SKM-1 (cell line): ENCODE data around the gene NRM.
"Not testable (repeated sequence)": the region's sequence is repeated elsewhere in the genome, so short reads cannot be mapped to it uniquely, and the experiment has no call there.

Source experiments
- DNase-seq: peaks from one replicate; lab custom pipeline; 2025; ENCODE audit not compliant: unreplicated experiment; lab: John Stamatoyannopoulos, UW

The NRM gene

DNA sequence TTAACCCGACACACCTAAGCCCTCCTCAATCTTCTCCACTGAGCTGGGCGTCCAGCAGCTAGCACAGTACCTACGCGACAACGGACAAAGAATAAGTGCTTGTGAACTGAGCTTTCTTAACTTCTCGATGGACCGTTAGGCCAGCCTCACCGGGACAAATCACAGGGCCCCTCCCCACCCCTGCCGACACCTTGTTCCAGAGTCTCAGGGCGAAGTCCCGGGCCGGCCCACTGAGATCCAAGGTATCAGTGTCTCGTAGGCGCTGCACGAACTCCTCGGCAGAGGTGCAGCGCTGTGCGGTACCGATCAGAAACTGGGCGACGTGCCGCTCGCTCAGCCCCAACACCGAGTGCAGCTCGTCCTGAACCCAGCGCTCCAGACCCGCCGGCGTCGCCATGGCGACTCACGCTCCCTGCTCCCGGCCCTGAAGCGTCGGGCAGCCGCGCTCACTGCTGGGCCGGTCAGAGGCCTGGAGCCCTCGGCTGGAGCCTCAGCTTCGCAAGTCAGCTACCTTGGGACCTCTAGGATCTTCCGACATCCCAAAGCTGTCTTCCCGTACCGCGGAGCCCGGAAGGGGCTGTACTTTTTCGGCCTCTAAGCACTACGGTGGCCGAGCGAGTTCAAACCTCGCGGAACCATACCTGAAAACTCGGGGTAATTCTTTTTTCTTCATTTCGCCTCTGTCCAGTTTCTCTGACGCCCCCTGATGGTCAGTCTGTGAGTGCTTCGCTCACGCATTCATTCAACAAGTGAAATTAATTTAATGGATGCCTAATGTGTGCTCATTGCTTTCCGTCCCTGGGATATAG is 18.1 kb downstream of the NRM start, which contains the start of gene DHX16:
Gene DHX16, minus strand, starts transcription at position 562 of the 809 bp plus-strand sequence. Its CDS starts 165 bp downstream, at position 397.
- DNase-seq = peak; percentile 92

DNA sequence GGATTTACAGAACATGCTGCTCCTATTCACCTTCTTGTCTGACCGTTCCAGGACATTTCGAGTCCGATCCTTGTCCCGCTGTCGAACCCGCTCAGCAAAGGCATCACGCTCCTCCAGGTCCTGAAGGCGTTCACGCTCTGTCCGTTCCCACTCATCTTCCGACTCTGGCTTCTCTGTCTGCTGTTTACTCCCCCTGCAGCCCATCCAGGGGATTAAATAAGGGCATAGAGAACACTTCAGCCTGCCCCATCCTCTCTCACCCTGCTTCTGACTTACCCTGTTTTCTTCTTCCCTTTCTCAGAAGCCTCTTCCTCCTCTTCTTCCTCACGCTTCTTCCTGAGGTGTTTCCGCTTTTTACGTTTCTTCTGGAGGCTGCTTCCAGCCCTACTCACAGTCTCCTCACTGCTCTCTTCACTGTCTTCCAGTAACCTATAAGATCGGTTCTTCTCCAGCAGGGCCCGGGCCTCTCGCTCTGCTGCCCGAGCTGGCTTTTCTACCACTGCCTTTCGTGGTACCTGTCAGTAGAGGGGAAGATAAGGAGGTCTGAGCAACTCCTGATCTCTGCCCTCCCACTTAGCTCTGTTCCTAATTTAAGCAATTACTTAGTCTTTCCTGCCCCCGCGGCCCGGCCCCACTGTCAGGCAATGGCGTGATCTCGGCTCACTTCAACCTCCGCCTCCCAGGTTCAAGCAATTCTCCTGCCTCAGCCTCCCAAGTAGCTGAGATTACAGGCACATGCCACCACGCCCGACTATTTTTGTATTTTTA is 19.8 kb downstream of the NRM start:
- no peak for DNase-seq

DNA sequence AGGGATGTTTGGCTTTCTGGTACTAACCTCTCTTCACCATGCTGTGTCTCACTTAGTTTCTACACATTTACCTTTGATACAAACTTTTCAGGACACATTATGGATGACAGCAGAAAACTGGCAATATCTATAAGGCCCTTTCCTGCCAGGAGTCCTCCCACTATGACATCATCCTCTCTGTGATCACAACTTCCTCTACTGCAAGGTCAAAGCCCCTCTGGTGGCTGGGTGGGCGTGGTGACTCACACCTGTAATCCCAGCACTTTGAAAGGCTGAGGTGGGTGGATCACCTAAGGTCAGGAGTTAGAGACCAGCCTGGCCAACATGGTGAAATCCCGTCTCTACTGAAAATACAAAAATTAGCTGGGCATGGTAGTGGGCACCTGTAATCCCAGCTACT is 24.5 kb downstream of the NRM start:
- not testable (repeated sequence) for DNase-seq

DNA sequence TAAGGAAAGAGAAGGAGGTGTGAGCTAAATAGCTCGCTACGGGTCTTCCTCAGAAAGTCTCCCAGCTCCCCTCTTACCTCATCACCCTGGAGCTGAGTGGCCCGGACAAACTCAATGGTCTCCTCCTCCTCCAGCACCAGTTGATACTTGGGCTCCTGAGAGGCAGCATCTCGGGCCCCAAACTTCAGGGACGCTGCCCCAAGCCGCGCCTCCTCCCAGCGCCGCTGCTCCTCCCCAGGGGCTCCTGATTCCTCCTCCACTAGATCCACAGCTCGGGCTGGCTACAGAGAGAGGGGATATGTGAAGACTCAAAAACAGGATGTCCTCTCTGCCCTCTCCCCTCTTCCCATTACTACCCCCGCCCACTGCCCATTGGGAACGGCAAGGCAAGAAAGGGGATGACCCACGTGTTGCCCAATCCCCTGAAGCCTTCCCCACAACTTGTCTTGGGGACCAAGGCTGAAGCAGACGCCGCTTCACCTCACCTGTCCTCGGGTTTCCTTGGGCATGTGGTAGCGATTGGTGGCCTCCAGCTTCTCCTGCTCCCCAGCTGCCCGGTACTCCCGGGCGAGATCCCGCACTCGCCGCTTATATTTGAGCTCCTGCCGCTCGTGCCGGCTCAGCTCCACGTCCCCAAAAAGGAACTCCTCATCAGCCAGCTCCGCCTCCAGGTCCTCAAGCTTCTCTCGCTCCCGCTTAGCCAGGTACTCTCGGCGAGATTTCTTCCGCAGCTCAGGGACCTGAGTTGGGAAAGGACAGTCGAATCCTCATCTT is 25.6 kb downstream of the NRM start:
- no peak for DNase-seq

DNA sequence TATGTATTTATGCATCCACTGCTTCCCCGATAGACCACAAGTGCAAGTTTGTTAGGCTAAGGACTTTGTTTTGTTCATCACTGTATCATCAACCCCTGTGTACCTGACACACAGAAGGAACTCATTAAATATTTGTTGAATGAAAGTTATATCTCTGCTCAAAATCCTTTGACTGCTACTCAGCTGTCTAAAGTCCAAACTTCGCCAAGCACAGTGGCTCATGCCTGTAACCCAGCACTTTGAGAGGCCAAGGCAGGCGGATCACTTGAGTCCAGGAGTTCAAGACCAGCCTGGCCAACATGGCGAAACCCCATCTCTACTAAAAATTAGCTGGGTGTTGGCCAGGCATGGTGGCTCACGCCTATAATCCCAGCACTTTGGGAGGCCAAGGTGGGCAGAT is 32.9 kb downstream of the NRM start:
- not testable (repeated sequence) for DNase-seq

DNA sequence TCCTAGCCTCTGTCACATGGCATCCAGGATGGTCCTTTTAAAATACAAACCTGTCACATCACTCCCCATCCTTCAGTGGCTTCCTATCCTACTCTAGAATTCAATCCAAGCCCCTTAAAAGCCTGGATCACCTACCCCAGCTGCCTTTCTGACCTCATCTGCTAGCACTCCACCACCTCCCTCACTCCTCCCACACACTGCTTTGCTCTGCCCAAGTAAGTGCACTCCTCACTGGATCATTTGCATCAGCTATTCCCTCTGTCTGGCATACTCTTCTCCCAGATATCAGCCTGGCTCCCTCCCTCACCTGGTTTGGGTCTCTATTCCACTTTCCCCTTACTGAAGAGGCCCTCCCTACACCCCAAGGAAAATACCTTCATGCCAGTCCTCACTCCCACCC is 33.3 kb downstream of the NRM start:
- DNase-seq = no peak

DNA sequence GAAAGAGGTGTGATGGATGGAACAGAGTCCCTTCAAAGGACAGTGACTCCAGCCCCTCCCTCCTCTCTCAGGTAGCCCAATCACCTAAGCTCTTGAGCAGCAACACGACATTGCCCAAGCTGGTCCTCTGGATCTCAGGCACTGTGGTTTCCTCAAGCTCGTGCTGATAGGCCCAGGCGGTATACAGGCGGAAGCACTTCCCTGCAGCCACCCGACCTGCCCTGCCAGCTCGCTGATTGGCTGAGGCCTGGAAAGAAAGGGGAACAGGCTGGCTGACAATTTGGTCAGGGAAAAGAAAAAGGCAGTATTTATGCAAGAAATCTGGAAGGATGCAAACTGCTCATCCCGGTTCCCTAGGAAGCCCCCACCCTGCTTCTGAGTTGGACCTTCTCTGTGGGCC is 34.3 kb downstream of the NRM start:
- no peak for DNase-seq

DNA sequence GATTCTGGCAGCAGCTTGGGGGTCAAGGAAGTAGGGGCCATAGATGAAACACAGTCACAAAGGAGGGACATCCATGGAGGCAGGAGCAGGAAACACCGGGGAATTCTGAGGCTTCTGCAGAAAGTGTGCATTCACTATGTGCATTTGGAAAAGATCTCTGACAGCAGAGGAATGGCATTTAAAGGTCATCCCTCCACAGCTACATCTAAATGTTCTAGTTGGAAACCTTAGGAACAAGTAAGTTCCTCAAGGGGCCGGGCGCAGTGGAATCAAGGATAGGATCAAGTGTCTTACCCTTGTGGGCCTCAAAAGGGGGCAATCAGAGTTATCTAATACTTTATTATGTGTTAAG is 35.1 kb downstream of the NRM start:
- DNase-seq = no peak

DNA sequence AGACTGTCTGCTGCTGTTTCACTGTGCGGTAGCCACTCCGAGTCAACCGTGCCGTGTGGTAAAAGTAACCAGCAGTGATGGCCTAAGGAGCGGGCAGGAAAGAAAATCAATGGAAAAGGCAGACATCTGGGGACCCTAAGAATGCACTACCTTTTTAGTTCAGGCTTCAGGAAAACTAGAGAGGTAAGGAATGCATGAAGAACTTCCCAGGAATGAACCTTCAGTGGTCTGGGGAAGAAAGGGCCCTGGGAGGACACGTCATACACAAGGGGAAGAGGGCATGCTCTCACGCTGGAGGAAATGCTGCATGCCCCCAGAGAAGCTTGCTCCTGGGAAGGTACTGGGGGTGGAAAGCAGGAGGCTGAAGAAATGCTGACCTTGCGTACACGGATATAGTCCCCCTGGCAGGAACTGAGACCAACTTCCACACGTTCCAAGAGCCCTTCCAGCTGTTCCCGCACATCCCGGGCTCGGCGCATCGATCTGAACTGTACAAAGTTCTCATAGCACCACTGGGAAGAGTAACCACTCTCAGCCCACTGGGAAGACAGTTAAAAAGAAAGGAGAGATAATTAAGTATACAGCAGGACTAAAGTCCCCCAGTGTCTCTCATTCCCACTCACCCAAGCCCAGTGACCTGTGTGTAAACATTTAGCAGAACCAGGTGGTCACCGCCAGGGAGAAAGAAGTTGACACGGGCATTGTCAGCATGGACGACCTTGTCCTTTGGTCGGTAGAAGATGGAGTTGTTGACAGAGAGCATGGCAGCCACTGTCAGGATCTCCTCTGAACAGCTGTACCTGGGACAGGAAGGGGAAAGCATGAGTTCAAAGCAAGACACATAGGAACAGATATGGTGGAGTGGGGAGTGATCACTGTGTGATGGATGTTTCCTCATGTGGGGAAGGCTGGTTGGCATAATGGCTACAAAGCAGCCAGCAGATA is 35.7 kb downstream of the NRM start:
- no peak for DNase-seq

DNA sequence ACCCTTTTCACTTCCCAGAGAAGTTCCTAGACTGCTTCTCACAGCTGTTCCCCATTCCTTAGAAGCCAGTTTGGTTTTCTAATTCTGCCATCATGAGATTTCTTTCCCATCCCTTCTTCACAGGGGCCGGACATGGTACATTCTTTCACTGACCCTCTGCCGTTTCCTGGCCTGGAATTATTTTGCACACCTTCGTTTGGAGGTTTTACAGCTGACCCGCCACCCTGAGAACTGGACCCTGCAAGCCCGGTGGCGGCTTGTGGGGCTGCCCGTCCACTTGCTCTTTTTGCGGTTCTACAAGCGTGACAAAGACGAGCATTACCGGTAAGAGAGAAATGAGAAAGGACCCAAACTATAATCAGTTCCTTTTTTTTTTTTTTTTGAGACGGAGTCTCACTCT is 39.6 kb downstream of the NRM start:
- no peak for DNase-seq

DNA sequence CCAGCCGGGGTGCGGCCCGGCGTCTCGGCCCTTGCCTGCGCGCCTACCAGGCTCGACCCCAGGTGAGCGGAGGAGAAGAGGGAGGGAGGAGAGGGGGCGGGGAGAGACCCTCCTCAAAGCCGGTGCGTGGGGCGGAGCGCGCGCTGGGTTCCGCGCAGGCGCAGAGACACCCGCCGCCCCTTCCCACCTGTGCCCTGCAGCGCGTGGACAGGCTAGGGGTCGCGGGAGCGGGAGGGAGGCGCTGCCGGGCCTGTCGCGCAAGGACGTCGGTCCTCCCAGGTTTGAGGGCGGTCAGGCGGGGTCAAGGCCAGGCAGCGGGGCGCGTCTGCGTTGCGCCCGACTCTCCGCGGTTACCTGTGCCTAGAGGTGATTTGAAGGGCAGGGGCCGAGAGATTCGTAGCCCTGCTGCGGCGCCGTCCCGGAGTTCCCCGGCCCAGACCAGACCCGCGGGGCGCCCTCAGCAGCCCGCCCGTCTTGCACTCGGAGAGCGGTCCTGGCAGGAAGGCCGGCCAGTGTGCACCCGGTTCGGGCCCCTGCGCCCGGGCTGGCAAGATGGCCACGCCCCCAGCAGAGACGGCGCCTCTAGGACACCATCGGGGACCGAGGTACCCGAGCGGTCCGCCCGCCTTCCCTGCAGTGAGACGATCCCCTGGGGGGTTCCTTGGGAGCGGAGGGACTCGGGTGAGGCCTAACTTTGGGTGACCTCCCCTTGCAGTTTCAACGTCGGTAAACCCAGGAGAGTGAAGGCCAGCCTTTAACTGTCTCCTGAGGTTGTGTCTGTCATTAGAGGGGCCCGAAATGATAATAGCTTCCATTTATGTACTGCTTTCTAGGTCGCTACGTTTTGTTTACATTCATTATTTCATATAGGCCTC is 43.3 kb downstream of the NRM start:
- no peak for DNase-seq

DNA sequence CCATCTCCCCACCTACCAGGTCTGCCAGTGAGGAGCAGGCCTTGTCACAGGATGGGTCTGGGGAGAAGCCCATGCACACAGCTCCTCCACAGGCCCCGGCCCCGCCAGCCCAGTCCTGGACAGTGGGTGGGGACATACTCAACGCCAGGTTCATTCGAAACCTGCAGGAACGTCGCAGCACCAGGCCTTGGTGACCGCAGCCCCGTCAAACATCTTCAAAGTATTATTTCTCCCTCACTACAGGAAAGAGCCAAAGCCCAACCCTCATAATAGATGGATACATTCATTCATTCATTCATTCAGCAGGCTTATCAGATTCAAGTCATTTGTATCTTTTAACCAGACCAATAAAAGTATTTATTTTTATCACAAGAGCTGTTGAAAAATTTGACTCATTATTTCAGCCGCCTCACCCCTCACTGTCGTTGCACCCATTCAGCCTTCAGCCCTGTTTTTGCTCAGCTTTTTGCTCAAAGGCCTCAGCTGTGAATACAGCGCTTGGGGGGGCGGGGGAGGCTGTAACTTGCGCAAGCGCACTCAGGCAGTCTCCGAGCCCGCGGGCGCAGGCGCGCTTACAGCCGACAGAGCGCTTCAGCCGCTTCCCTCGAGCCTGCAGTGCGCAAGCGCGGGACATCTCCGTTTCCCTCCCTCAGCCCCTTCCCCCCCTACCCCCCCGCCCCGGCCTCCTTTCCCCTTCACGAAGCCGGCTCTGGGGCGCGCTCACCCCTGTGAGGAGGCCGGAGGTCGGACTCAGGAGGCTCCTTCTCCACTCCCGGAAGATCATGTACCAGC is 44.1 kb downstream of the NRM start, which contains the start of gene C6orf136:
Gene C6orf136, plus strand, starts transcription at position 684 of the 792 bp plus-strand sequence. Its CDS starts 99 bp downstream, at position 783.
- peak; percentile 92 for DNase-seq

DNA sequence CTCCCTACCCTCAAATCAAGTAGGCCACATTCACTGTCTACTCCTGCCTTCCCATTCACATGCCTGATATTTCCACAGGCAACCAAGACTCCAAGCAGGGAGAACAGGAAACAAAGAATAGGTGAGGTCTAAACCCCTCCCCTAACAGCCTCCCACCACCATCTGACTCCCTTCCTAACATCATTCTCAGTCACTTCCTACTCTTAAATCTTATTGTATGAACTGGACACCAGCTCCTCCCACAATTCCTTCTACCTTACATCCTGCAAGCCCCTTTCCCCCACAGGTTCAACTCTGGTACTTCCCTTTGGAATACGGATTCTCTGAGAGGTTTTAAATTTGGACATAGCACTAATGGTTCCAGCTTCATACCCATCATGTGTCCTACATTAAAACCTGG is 44.8 kb downstream of the NRM start:
- DNase-seq = no peak

DNA sequence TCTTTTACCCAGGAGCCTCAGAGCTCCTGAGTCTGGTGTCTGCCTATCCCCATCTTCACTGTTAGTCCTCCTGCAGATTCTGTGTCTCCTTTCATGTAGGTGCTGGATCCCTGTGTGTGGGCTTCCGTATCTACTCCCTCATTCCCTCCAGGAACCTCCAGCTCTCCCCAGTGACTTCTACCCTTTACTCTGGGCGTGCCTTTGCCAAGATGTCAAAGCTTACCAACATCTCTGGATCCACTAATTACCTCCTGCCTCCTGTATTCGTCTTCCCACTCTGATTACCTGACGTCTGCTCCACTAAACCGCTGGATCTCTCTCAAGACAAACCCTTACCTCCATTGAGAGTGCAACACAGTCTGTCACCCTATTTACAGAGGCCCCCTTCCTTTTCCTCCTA is 46.0 kb downstream of the NRM start:
- no peak for DNase-seq

DNA sequence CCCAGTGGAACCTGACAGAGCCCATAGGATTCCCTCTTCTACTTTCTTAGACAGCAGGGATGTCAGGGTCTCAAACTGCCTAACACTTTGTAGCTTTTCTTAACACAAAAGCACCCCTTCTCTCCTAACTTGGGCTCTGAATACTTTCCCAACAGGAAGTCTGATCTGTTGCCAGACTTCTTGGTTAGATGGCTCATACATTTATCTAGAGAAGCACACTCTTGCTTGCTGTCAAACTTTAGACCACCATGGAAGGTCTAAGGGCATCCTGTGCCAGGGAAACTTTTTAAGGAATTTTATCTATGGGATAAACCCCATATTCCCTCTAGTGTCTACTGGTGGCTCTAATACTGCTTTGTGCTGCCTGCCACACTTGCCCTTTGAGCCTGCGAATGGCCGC is 47.1 kb downstream of the NRM start:
- DNase-seq = no peak

DNA sequence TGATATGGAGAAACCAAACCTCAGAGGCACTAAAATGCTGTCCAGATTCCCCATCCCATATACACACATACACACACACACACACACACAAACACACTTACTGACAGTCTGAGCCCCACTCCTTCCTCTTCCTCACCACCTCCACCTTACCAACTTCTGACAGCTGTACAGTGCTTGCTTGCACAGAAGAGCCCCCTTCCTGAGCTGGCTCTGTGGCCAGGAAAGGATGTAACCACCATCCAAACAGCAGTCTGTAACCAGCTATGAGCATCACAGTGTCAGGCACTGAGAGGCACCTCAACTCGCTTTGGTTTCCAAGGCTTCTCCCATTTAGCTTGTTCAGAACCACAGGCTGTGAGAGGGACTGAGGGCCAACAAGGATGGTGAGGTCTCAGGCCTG is 49.7 kb downstream of the NRM start:
- no peak for DNase-seq

DNA sequence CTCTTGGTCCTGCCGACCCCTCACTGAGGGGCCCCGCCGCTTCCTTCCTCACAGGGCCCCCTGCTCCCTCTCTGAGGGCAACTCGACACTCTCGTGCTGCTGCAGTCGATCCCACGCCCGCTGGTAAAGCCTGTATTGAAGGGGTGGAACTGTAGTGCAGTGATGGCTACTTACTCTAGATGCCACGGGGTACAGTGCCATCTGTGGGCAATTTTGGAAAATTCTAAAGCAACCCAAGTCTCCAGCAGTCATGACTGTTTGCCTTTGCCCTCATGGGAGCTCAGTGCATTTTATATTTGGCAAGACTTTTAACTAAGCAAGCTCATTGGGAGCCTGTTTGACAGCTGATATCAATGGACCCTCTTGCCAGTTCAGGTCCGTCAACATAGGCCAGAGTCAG is 50.3 kb downstream of the NRM start:
- no peak for DNase-seq
